Erythroblast (primary cell): Measurements from ENCODE around the gene MBNL2.

Experiments
- GATA1 ChIP-seq: IDR thresholded peaks from 2 replicates; pipeline ENCODE4 v1.6.1; 2011; ENCODE audit warnings: low read depth, mild to moderate bottlenecking, control low read depth, low read length, moderate library complexity
- POLR2A ChIP-seq: IDR thresholded peaks from 2 replicates; pipeline ENCODE4 v1.6.1; 2011; ENCODE audit warnings: mild to moderate bottlenecking, low read length

DNA sequence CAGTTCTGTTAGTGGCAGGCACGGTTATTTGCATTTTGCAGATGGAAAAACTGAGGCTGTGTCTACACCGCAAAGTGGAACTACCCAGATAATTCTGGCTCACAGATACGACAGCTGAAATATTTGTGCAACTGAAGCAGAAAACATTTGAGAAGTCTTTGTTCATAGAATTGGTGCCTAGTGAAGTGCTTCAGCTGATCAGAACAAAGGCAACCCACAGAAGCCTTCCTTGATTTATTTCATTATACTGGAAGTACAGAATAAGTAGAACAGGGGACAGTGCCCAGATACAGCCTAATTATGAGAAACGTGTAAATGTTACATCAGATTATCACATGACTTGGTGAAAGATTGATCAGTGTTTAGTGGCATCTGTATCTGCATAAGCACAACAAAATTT lies 138.5 kb downstream of the MBNL2 start:
- TF ChIP-seq POLR2A (no peak), GATA1 (no peak)
